ENCODE data around the gene MAGI3.

DNA sequence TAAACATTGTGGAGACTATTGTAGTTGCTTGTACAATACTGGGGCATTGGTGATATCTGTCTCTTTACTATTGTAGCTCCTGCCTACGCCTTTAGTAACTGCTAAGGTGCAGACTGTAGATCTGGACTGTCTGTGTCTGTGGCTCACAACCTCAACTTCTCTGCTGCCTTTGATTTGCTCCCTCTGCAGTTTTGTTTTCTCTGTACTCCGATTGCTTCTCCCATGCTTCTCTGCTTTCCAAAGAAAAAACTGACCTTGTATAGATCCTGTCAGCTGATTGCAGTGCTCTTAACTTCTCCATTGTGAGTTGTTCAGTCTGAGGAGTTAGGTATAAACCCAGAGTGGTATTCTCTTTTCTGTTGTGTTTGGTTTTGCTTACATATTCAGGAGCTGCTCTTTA is 15.3 kb downstream of the MAGI3 start:
- TF ChIP-seq POLR2A (IDR thresholded peaks at IDR 0.05; ENCODE audit: low read length) (no peak), GATA1 (IDR thresholded peaks at IDR 0.05; ENCODE audit: low read depth, low read length) (no peak)

Data from erythroblast (primary cell).